Right kidney (tissue), 1 donor: ENCODE results near the gene RASGRP3.

Experiments used
- DNase-seq: peaks from one replicate; pipeline ENCODE4 v3.0.0-alpha.2; 2016

The RASGRP3 gene

GRCh38 chr2:33525666-33526065 lies 49.2 kb downstream of the RASGRP3 start:
- no peak for DNase-seq

DNA sequence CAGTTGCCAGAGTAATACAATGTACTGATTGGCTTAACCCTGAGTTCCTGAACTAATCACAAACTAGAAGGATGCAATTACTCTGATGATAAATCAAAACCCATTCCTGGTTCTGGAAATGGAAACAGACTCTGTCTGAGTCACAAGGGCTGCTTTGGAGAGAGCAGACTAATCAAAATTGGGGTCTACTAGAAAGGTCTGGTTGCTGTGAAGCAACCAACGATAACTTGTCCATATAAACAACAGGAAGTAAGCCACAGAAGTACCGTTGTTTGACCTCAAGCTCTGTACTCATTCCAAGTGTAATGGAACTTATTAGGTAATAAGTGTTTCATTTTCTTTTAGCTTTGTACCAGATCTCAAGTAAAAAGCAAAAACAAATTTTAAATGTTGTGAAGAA lies 49.7 kb downstream of the RASGRP3 start:
- no peak for DNase-seq

GRCh38 chr2:33526921-33527320 lies 50.5 kb downstream of the RASGRP3 start:
- DNase-seq: no peak

GRCh38 chr2:33528441-33528950 lies 52.0 kb downstream of the RASGRP3 start:
- no peak for DNase-seq

DNA sequence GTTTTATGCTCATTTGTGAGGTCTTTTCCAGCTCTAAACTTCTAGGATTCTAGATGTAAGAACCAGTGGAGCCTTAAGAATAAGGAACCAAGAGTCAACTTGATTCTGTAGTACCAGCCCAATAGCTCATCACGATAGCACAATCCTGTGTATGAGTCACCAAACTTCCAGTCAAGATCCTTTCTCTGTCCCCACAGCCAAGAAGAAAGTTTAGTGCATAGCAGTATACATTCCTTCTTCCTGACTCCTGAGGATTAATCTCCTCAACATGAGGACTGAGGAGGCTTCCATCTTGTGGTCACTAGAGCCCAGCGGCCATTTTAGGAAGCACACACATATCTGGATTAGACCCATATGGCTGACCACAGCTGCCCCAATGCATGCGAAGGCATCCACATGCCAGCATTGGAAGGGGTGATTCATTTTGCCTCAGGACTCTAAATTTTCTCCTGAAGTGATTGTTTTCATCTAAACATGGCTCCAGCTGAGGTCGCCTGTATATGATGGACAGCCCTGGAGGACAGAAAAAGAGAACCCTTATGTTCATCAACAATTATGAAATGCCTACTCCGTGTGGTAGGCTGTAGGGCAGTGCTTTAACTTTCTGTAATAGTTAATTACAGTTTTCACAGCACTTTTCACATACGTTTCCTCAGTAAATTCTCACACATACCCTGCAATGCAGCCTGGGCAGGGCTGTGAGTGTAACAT lies 53.5 kb downstream of the RASGRP3 start:
- no peak for DNase-seq

GRCh38 chr2:33530690-33531548 lies 54.5 kb downstream of the RASGRP3 start:
- DNase-seq: no peak

DNA sequence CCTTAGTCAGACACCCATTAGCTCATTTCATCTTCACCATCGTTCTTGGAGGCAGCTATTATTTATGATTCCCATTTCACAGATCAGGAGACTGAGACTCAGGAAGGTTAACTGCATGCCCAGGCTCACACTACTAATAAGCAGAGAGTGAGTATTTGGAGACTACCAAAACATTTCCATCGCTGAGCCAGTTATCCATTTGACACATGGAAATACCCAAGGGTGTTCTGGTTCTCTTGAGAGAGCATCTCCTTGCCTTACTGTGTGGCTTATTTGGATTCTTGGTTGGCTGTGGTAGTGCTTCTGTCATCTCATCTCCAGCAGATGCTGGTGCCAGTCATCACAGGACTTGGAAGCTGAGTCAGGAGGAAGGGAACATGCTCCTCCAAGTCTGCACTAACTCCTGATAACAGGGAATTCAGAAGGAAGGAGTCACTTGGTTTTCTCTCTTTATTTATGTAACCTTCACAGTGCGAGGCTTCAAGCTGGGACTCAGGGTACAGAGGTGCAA lies 55.2 kb downstream of the RASGRP3 start:
- DNase-seq: no peak

- DNase-seq: no peak
Measured at GRCh38 chr2:33532146-33532545, 55.7 kb downstream of the RASGRP3 start.

GRCh38 chr2:33532966-33533365 lies 56.5 kb downstream of the RASGRP3 start:
- no peak for DNase-seq

GRCh38 chr2:33535421-33535820 lies 59.0 kb downstream of the RASGRP3 start:
- no peak for DNase-seq

- DNase-seq: no peak
Measured at GRCh38 chr2:33541243-33541642, 64.8 kb downstream of the RASGRP3 start.

DNA sequence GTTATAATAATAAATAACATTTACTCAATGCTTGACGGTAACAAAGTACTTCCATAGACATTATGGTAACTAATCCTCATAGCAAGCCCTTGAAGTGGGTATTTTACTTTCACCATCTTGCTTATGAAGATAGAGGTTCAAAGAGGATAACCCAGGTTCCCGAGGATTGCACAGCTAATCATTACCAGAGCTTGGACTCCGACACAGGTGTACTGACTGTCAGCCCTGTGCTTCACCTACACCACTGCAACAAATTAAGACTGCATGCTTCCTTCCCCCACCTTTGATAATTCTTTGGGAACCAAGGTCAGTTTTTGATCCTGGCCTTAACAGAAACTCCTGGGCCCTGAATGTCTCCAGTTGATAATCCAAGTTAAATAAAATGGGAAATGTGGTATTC lies 73.8 kb downstream of the RASGRP3 start:
- no peak for DNase-seq

DNA sequence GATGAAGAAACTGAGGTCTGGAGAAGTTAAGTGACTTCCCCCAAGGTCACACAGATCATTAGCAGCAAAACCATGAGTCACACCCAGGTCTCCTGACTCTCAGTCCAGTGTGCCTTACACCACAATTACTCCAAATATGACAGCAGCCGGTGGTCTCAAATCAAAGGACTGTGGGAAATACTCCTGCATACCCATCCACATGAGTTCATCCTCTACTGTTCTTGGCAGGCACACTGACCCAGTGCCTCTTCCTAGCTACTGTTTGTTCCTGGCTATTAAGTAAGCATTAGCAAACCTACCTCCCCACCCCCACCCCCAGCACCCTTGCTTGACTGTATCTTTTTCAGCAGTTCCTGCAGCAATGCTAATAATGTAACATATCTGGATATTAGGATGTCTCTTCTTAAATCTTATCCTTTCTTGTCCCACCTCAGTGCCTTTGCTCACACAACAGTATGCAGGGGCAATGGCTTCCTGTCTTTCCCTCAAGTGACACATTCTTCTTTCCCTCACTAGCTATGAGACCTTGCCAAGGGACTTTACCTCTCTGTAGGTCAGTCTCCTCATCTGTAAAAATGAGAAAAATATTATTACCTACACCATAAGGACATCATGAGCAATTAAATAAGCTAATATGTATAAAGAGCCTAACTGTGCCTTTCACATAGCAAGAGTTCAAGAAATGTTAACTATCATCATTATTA lies 76.5 kb downstream of the RASGRP3 start:
- no peak for DNase-seq

DNA sequence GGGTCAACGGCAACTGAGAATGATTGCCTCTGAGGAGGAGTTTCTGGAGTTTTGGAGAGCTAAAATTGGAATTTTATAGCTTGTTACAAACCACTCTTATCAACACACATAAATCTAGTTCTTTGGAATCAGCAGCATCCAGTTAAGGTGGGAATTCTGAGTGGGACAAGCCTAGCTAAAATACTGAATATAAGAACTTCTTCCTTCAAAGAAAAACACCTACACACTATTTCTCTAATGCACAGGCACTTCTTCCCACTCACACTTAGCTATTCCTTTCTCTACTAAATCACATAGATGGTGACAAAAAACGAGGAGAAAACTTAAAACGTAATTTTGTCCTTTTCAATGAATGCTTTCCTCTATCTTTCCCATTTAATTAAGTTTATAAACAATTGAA lies 79.2 kb downstream of the RASGRP3 start:
- no peak for DNase-seq

DNA sequence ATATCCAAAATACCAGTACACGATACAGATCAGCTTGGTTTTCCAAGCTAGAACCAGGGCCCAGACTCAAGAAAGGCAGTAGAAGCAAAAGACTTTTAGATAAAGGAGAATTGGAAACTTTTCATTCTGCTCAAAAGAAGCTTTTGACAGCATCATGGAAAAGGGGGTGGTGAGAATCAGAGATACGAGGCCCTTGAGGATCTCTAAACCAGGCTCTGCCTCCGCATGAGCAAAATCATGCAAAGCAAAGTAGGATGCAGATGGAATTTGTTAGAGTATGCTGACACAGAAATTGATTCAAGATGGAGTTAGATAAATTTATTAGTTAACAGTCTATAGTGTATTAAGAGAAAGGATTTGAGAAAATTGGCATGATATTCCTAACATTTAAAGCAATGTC lies 82.9 kb downstream of the RASGRP3 start:
- DNase-seq: no peak

DNA sequence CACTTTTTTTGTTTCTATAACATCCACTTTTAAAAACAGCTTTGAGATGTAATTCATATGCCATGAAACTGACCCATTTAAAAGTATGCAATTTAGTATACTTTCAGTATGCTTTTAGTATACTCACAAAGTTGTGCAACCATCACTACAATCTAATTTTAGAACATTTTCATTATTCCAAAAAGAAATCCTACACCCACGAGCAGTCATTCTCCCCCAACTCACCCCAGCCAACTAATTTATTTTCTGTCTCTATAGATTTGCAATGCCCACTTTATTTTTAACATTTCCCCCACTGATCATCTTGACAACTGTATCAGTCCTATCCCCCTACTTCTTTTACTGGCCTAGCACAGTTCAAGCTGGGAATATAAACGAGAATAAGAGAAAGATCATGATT lies 83.6 kb downstream of the RASGRP3 start:
- no peak for DNase-seq

DNA sequence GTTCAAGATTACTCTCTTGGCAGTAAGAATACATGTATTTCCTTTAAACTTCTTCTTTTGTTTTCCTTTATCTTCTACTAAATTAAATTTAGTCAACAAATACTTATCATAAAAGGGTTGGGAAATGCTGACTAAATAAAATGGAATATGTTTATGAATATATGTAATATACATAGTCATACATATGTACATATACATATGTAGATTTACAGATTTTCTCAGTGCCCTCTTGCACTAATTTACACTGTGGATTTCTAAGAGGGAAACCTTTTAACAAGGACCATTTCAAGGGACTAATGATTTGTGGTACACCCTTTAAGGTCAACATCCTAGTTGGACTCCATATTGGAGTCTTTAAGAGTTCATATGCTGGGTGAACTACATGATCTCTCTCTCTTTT lies 85.4 kb downstream of the RASGRP3 start:
- DNase-seq: no peak

DNA sequence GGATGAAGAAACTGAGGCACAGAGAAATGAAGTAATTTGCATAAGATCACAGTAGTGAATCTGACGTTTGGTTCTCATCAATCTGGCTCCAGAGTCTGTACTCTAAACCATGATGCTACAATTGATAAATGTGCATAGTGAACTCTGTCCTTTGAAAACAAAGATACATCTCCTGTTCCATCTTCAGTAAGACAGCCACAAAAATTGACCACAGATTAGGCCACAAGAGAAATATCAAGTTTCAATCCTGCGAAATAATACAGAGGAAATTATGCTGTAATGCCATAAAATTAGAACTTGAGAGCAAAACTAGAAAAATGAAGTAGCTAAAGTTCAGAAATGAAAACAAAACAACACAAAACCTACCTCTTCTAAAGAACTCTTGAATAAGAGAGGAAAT lies 94.2 kb downstream of the RASGRP3 start:
- DNase-seq: no peak

DNA sequence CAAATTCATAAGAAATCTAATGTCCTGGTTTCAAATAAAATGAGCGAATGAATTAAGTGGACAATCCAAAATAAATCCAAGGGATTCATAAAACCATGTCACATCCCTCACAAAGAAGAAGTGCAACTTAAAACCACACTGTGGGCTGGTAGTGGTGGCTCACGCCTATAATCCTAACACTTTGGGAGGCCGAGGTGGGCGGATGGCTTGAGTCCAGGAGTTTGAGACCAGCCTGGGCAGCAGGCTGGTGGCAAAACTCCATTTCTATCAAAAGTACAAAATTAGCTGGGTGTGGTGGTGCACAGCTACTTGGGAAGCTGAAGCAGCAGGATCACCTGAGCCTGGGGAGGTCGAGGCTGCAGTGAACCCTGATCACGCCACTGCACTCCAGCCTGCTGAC lies 97.2 kb downstream of the RASGRP3 start:
- DNase-seq: no peak

DNA sequence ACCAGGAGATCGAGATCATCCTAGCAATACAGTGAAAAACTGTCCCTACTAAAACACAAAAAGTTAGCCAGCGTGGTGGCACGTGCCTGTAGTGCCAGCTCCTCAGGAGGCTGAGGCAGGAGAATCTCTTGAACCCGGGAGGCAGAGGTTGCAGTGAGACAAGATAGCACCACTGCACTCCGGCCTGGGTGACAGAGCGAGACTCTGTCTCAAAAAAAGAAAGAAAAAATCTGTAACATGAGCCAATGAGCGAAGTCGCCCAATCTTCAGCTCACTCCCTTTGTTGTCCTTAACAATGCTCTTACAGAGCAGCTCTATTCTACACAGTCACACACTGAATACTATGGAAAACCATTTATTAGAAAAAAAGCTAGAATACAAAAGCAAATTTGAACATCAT lies 100.6 kb downstream of the RASGRP3 start:
- no peak for DNase-seq

DNA sequence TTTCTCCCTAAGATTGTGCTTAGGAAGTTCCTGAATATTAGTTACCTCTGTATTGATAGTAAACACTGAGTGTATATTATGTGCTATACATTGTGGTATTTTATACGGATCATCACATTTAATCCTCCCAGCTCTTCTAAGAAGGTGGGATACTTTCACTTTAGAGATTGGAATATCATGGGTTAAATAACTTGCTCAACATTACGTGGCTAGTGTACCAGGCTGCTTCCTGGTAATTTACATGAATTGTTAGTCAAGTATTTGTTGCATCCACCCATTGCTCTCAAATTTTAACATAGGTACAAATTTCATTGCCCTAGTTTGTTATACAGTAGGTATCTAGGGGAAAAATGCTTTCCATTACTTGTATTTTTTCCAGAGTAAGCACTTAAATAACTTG lies 101.2 kb downstream of the RASGRP3 start:
- no peak for DNase-seq

DNA sequence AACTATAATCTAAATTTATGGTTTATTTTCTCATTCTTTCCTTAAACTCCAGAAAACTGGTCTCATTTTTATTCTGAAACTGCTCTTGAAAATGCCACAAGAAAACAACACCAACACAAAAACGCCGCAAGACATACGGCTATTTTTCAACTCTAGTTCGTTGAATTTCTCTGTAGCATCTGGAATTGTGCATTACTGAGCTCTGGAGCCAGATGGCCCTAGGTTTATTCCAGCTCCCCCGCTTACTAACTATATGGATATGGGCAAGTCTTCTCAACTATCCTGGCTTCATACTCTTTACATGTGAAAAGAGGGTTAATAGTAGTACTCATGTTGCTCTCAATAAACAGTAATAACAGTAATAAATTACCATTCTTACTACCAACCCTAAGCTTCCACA lies 102.8 kb downstream of the RASGRP3 start:
- DNase-seq: no peak

- DNase-seq: no peak
Measured at GRCh38 chr2:33581872-33582271, 105.4 kb downstream of the RASGRP3 start.
